ENCODE data around the gene DMTF1.
A peak's percentile ranks its signal among the peaks of the same experiment; 100 is the strongest.
"Not testable (repeated sequence)": the region's sequence is repeated elsewhere in the genome, so short reads cannot be mapped to it uniquely, and the experiment has no call there.

Gene DMTF1

GRCh38 chr7:87152112-87152896, at the start of gene DMTF1:
TSS of gene DMTF1 (plus strand) at chr7:87152453. CDS start at chr7:87164942, 12,489 bp downstream.
- FAIRE-seq (peak; percentile 96), DNase-seq (ENCODE audit: insufficient read length, low spot score) (peak; percentile 70)

- FAIRE-seq (no peak), DNase-seq (ENCODE audit: insufficient read length, low spot score) (no peak)
Observed at GRCh38 chr7:87105401-87105800, 46.9 kb upstream of the DMTF1 start.

GRCh38 chr7:87106974-87107612, 45.2 kb upstream of the DMTF1 start:
- DNase-seq (ENCODE audit: insufficient read length, low spot score), result no peak
- FAIRE-seq, result no peak

- DNase-seq (ENCODE audit: insufficient read length, low spot score), result no peak
Observed at GRCh38 chr7:87107949-87108776, 44.1 kb upstream of the DMTF1 start.

GRCh38 chr7:87110778-87111177, 41.5 kb upstream of the DMTF1 start:
- no peak for DNase-seq (ENCODE audit: insufficient read length, low spot score)
- FAIRE-seq, result no peak

More at GRCh38 chr7:87107949-87108776, 44.1 kb upstream of the DMTF1 start:
- no peak for FAIRE-seq

GRCh38 chr7:87111877-87112276, 40.4 kb upstream of the DMTF1 start:
- no peak for FAIRE-seq
- no peak for DNase-seq (ENCODE audit: insufficient read length, low spot score)

GRCh38 chr7:87113077-87113476, 39.2 kb upstream of the DMTF1 start:
- DNase-seq (ENCODE audit: insufficient read length, low spot score) (no peak), FAIRE-seq (no peak)

- not testable (repeated sequence) for DNase-seq (ENCODE audit: insufficient read length, low spot score); FAIRE-seq
Observed at GRCh38 chr7:87113904-87114303, 38.3 kb upstream of the DMTF1 start.

- DNase-seq (ENCODE audit: insufficient read length, low spot score); FAIRE-seq: not testable (repeated sequence)
Observed at GRCh38 chr7:87115772-87116171, 36.5 kb upstream of the DMTF1 start.

- FAIRE-seq (no peak), DNase-seq (ENCODE audit: insufficient read length, low spot score) (no peak)
Observed at GRCh38 chr7:87116315-87116714, 35.9 kb upstream of the DMTF1 start.

- DNase-seq (ENCODE audit: insufficient read length, low spot score) (no peak), FAIRE-seq (no peak)
Observed at GRCh38 chr7:87119581-87119980, 32.7 kb upstream of the DMTF1 start.

GRCh38 chr7:87123105-87123504, 29.1 kb upstream of the DMTF1 start:
- no peak for FAIRE-seq

GRCh38 chr7:87127019-87127418, 25.2 kb upstream of the DMTF1 start:
- DNase-seq (ENCODE audit: insufficient read length, low spot score) (no peak), FAIRE-seq (no peak)

More at GRCh38 chr7:87123105-87123504, 29.1 kb upstream of the DMTF1 start:
- no peak for DNase-seq (ENCODE audit: insufficient read length, low spot score)

- DNase-seq (ENCODE audit: insufficient read length, low spot score) (no peak), FAIRE-seq (no peak)
Observed at GRCh38 chr7:87128861-87129267, 23.4 kb upstream of the DMTF1 start.

- no peak for DNase-seq (ENCODE audit: insufficient read length, low spot score)
- no peak for FAIRE-seq
Observed at GRCh38 chr7:87129332-87129731, 22.9 kb upstream of the DMTF1 start.

- FAIRE-seq, result peak; percentile 82
- DNase-seq (ENCODE audit: insufficient read length, low spot score), result no peak
Observed at GRCh38 chr7:87129848-87130247, 22.4 kb upstream of the DMTF1 start.

- FAIRE-seq (no peak), DNase-seq (ENCODE audit: insufficient read length, low spot score) (no peak)
Observed at GRCh38 chr7:87131771-87132170, 20.5 kb upstream of the DMTF1 start.

- FAIRE-seq, result no peak
- DNase-seq (ENCODE audit: insufficient read length, low spot score), result no peak
Observed at GRCh38 chr7:87137271-87137670, 15.0 kb upstream of the DMTF1 start.

GRCh38 chr7:87139514-87139913, 12.7 kb upstream of the DMTF1 start:
- FAIRE-seq (no peak), DNase-seq (ENCODE audit: insufficient read length, low spot score) (no peak)

- FAIRE-seq, result no peak
- no peak for DNase-seq (ENCODE audit: insufficient read length, low spot score)
Observed at GRCh38 chr7:87140271-87140748, 11.9 kb upstream of the DMTF1 start.

- no peak for DNase-seq (ENCODE audit: insufficient read length, low spot score)
- peak; percentile 95 for FAIRE-seq
Observed at GRCh38 chr7:87144173-87144657, 8.0 kb upstream of the DMTF1 start.
